H1 (cell line): ENCODE data around the gene NMRK1.

Experiments used
- ASH2L ChIP-seq: fragments of 200-600, 300-600 bp; sonication (generic); IDR thresholded peaks from one replicate; pipeline ENCODE4 v1.7.1; 2017; ENCODE audit warnings: low read length
- EP300 ChIP-seq, 2 experiments: IDR thresholded peaks; 1 replicate in 1 of 2; 2 replicates in 1 of 2; pipeline ENCODE4 v1.6.1; 2011 to 2012; ENCODE audit warnings: low read depth in 2 of 2, low read length in 2 of 2, mild to moderate bottlenecking in 2 of 2, borderline replicate concordance in 1 of 2, inconsistent platforms in 1 of 2, moderate library complexity in 1 of 2
- EZH2 ChIP-seq: fragments of 200-600 bp; sonication (generic); IDR thresholded peaks from 2 replicates; pipeline ENCODE4 v1.7.1; 2012; ENCODE audit warnings: low read depth, mild to moderate bottlenecking, moderate library complexity, low read length, inconsistent platforms; ENCODE audit not compliant: severe bottlenecking
- GABPA ChIP-seq: IDR thresholded peaks from 2 replicates; pipeline ENCODE4 v1.6.1; 2011; ENCODE audit warnings: mild to moderate bottlenecking, low read length, moderate library complexity, borderline replicate concordance; ENCODE audit not compliant: insufficient read depth
- KDM5A ChIP-seq: fragments of 200-600 bp; IDR thresholded peaks from 2 replicates; pipeline ENCODE4 v1.7.1; 2012; ENCODE audit warnings: mild to moderate bottlenecking, low read length, inconsistent platforms, mixed read lengths
- MAX ChIP-seq: IDR thresholded peaks from 2 replicates; pipeline ENCODE4 v1.6.1; 2012; ENCODE audit warnings: inconsistent platforms
- NRF1 ChIP-seq: IDR thresholded peaks from 2 replicates; pipeline ENCODE4 v1.6.1; 2011; ENCODE audit warnings: mild to moderate bottlenecking, low read depth, low read length, improper control_type of control experiment
- RAD21 ChIP-seq, 2 experiments: IDR thresholded peaks in 1 of 2; conservative IDR thresholded peaks in 1 of 2; 2 replicates each; pipeline ENCODE4 v1.6.1; 2011; ENCODE audit warnings: low read depth in 2 of 2, low read length in 2 of 2, improper control_type of control experiment in 1 of 2, inconsistent platforms in 1 of 2, mild to moderate bottlenecking in 1 of 2, moderate library complexity in 1 of 2
- RFX5 ChIP-seq: IDR thresholded peaks from 2 replicates; pipeline ENCODE4 v1.6.1; 2011; ENCODE audit warnings: low read depth, low read length, improper control_type of control experiment, borderline replicate concordance
- RNF2 ChIP-seq: fragments of 200-900, 300-1000 bp; sonication (generic); IDR thresholded peaks from 2 replicates; pipeline ENCODE4 v1.7.1; 2016; ENCODE audit warnings: borderline replicate concordance, low read depth, mild to moderate bottlenecking, antibody characterized with exemption, low read length; ENCODE audit not compliant: poor library complexity, severe bottlenecking; ENCODE audit errors: missing control alignments
- SIX5 ChIP-seq: IDR thresholded peaks from 2 replicates; pipeline ENCODE4 v1.6.1; 2011; ENCODE audit warnings: mild to moderate bottlenecking, low read depth, low read length
- TAF1 ChIP-seq: IDR thresholded peaks from 2 replicates; pipeline ENCODE4 v1.6.1; 2011; ENCODE audit warnings: mild to moderate bottlenecking, low read depth, low read length
- TF ChIP-seq, protein P1 (sequence below), 3 experiments: IDR thresholded peaks; 1 replicate in 2 of 3; 2 replicates in 1 of 3; pipeline versions ENCODE4 v1.5.1 to v1.6.1; 2011; ENCODE audit warnings: low read length in 3 of 3, mild to moderate bottlenecking in 3 of 3, inconsistent platforms in 2 of 3, low read depth in 1 of 3, moderate library complexity in 1 of 3; ENCODE audit not compliant: insufficient read depth in 1 of 3; ENCODE audit errors: control extremely low read depth in 1 of 3

GRCh38 chr9:75033791-75034473 lies 54.0 kb downstream of the NMRK1 start:
- TF ChIP-seq, protein P1, sequence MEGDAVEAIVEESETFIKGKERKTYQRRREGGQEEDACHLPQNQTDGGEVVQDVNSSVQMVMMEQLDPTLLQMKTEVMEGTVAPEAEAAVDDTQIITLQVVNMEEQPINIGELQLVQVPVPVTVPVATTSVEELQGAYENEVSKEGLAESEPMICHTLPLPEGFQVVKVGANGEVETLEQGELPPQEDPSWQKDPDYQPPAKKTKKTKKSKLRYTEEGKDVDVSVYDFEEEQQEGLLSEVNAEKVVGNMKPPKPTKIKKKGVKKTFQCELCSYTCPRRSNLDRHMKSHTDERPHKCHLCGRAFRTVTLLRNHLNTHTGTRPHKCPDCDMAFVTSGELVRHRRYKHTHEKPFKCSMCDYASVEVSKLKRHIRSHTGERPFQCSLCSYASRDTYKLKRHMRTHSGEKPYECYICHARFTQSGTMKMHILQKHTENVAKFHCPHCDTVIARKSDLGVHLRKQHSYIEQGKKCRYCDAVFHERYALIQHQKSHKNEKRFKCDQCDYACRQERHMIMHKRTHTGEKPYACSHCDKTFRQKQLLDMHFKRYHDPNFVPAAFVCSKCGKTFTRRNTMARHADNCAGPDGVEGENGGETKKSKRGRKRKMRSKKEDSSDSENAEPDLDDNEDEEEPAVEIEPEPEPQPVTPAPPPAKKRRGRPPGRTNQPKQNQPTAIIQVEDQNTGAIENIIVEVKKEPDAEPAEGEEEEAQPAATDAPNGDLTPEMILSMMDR (IDR thresholded peaks at IDR 0.05; ENCODE audit: control extremely low read depth in 1 of 3, insufficient read depth in 1 of 3, low read depth in 1 of 3, low read length in 3 of 3): no peak
- TF ChIP-seq GABPA (no peak), TAF1 (no peak), KDM5A (no peak), MAX (no peak), RNF2 (no peak), SIX5 (no peak), EZH2 (no peak), NRF1 (no peak), RFX5 (no peak), EP300 (IDR thresholded peaks at IDR 0.05; ENCODE audit: borderline replicate concordance in 1 of 2, low read depth in 2 of 2, low read length in 2 of 2) (no peak), RAD21 (IDR thresholded peaks at IDR 0.05 in 1 of 2, conservative IDR thresholded peaks at IDR 0.05 in 1 of 2; ENCODE audit: low read depth in 2 of 2, low read length in 2 of 2) (no peak), ASH2L (no peak)
